Fibroblast of mammary gland (primary cell): ENCODE data around the gene CCDC102B.
"Not testable (repeated sequence)": the region's sequence is repeated elsewhere in the genome, so short reads cannot be mapped to it uniquely, and the experiment has no call there.

ENCODE experiments used
- DNase-seq: peaks from one replicate; pipeline ENCODE4 v3.0.0-alpha.2; 2010; ENCODE audit warnings: low read depth
- H3K4me3 ChIP-seq: 2 replicates; pipeline ENCODE4 v1.5.1; 2011; ENCODE audit warnings: low read depth, mild to moderate bottlenecking, low read length, moderate library complexity; ENCODE audit not compliant: control insufficient read depth
- TF ChIP-seq, protein P1 (sequence below): conservative IDR thresholded peaks from 2 replicates; pipeline ENCODE4 v1.5.1; 2011; ENCODE audit warnings: low read depth, low read length, inconsistent platforms; ENCODE audit not compliant: control insufficient read depth, insufficient read depth

Gene CCDC102B

DNA sequence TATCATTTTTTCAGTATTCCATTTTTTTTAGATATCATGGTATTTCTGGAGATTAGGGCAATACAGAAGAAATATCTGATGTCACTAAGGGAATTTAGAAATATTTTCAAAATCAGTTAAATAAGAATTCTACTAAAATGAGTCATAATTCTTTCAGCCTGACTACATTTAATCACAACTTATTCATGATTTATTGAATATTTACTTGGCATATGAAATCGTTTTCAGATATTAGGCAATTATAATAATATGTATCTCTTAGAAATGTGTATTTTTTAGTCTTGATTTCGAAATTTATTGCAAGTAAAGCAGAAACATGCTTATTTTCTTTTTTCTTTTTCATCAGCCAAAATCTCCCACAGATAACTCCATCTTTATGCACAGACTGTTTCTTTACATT, 142.2 kb downstream of the CCDC102B start:
- H3K4me3 ChIP-seq, result no peak overlapping the region
- TF ChIP-seq, protein P1, sequence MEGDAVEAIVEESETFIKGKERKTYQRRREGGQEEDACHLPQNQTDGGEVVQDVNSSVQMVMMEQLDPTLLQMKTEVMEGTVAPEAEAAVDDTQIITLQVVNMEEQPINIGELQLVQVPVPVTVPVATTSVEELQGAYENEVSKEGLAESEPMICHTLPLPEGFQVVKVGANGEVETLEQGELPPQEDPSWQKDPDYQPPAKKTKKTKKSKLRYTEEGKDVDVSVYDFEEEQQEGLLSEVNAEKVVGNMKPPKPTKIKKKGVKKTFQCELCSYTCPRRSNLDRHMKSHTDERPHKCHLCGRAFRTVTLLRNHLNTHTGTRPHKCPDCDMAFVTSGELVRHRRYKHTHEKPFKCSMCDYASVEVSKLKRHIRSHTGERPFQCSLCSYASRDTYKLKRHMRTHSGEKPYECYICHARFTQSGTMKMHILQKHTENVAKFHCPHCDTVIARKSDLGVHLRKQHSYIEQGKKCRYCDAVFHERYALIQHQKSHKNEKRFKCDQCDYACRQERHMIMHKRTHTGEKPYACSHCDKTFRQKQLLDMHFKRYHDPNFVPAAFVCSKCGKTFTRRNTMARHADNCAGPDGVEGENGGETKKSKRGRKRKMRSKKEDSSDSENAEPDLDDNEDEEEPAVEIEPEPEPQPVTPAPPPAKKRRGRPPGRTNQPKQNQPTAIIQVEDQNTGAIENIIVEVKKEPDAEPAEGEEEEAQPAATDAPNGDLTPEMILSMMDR, result no peak
- no peak for DNase-seq

DNA sequence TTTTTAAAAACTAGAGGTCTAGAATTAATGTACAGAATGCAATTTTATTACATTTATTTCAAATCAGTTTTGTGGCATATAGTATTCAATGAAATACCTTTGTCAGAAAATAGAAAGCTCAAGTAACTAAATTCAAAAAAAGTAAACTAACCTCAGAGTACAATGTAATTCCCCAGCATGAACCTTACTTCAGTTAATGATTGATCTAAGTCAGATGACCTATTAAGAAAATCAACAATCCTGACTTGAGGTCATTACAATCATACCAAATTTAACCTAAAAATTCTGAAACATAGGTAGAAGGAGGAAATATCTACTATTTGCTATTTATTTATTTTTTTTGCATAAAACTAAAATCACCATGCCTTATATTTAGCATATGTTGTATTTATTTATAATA, 142.9 kb downstream of the CCDC102B start:
- TF ChIP-seq, protein P1, result no peak
- no peak overlapping the region for H3K4me3 ChIP-seq

DNA sequence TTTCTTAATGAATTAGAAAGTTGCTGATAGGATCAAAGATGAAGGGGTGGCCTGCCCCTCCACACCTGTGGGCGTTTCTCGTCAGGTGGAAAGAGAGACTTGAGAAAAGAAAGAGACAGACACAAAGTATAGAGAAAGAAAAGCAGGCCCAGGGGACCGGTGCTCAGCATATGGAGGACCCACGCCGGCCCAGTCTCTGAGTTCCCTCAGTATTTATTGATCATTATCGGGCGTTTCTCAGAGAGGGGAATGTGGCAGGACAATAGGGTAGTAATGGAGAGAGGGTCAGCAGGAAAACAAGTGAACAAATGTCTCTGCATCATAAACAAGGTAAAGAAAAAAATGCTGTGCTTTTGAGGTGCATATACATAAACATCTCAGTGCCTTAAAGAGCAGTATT, 144.3 kb downstream of the CCDC102B start:
- DNase-seq, result no peak
- TF ChIP-seq, protein P1, result no peak
- no peak overlapping the region for H3K4me3 ChIP-seq

More for the DNA sequence above, 142.9 kb downstream of the CCDC102B start:
- DNase-seq, result no peak

DNA sequence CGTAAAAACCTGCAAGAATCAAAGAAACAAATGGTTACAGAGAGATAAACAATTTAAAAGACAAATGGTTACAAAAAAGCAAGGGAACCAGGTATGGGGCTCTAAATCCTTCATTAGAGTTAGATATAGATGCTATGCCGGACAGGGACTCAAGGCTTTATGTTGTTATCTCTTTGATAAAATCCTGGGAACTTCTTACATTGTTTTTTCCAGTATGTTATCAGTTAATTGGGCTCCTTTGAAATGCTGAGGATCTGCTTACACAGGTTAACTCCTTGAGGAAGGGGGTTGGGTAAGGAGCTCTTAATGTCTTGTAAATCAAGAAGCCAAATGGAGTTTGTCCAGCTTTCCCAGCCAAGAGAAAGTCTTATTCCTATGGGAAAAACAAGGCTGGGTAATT, 146.0 kb downstream of the CCDC102B start:
- H3K4me3 ChIP-seq, DNase-seq: not testable (repeated sequence)

DNA sequence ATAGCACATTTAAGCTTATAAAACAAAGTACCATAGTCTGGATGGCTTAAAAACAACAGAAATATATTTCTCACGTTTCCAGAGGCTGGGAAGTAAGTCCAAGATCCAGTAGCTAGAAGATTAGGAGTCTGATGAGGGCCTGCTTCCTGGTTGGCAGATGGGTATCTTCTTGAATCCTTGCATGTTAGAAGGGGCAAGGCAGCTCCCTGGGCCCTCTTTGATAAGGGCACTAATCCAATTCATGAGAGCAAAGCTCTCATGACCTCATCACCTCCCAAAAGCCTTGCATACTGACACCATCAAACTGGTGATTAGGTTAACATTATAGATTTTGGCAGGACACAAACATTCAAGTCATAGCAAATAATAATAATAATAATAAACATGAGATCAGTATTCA, 146.4 kb downstream of the CCDC102B start:
- TF ChIP-seq, protein P1, result no peak
- DNase-seq, result no peak
- no peak overlapping the region for H3K4me3 ChIP-seq

DNA sequence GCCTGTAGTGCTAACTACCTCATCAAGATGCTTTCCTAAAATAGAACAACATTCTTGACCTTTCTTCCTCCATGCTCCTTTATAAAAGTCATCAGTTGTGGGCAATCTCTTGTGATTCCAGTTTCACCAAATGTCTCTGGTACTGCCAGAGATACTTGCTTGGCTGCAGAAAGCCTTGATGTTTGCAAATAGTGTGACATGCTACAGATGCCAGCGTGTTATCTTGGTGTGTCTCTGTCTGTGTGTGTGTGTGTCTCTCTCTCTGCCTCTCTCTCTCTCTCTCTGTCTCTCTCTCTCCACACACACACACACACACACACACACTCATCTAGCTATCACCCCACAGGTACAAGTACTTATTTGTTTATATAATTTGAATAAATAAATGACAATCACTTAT, 146.9 kb downstream of the CCDC102B start:
- DNase-seq, result no peak

DNA sequence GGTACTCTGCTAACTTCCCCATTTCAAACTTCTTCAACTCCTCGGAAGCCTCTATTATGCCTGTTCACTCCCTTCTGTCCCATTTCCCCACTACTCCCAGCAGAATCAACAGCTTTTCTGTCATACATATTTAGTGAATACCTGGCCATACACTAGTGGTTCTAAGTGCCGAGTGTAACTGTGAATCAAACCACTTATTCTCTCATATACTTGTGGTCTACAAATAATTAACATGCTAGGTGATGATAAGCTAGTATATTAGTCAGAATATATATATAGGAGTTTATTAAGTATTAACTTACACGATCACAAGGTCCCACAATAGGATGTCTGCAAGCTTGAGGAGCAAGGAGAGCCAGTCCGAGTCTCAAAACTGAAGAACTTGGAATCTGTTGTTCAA, 150.7 kb downstream of the CCDC102B start:
- no peak for DNase-seq
- TF ChIP-seq, protein P1, result no peak
- no peak overlapping the region for H3K4me3 ChIP-seq

More for the DNA sequence above, 146.9 kb downstream of the CCDC102B start:
- TF ChIP-seq, protein P1, result no peak
- no peak overlapping the region for H3K4me3 ChIP-seq
